HG02571 (cell line): ENCODE data around the gene SUSD2.
"Not testable (repeated sequence)": the region's sequence is repeated elsewhere in the genome, so short reads cannot be mapped to it uniquely, and the experiment has no call there.

ENCODE experiments used
- ATAC-seq: cut with Tn5 transposase; IDR thresholded peaks from one replicate; pipeline ENCODE4 v1.9.1; 2021; ENCODE audit warnings: mild to moderate bottlenecking, moderate library complexity; ENCODE audit not compliant: unreplicated experiment

Gene SUSD2

DNA sequence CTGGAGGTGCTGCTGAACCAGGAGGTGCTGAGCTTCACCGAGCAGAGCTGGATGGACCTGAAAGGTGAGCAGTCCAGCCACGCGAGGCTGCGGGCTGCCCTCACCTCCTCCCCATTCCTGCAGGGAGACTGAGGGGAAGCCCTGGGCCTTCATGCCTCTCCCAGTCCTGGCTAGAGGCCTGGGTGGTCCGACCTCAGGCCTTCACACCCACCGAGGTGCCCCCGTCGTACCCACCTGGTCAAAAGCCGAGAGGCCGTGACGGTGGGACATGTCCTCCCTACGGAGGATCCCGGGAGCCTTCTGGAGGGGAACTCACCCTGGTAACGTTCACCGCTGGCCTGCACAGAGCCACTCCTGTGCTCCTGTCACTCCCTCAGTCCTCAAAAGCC, 5.1 kb downstream of the SUSD2 start:
- ATAC-seq, result no peak

DNA sequence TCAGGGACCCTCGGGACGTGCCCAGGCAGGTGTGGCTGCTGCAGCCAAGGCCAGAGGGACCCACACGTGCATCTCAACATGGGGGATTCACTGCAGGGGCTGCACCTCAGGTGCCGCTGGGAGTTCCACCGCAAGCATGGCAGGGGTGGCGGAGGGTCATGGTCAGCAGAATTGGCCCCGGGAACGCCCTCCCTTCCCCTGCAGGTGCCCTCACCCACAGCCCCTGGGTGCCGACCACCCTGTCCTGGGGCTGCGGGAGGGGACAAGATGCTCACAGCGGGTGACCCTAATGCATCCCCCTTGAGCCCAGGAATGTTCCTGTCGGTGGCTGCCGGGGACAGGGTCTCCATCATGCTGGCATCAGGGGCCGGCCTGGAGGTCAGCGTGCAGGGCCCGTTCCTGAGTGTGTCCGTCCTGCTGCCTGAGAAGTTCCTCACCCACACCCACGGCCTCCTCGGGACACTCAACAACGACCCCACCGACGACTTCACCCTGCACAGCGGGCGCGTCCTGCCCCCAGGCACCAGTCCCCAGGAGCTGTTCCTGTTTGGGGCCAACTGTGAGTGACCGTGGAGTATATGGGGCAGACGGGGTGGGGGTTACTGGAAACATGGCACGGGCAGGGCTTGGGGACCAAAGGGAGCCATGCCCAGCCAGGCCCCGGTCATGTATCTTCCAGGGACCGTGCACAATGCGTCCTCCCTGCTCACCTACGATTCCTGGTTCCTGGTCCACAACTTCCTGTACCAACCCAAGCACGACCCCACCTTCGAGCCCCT, 5.8 kb downstream of the SUSD2 start:
- ATAC-seq, result no peak

DNA sequence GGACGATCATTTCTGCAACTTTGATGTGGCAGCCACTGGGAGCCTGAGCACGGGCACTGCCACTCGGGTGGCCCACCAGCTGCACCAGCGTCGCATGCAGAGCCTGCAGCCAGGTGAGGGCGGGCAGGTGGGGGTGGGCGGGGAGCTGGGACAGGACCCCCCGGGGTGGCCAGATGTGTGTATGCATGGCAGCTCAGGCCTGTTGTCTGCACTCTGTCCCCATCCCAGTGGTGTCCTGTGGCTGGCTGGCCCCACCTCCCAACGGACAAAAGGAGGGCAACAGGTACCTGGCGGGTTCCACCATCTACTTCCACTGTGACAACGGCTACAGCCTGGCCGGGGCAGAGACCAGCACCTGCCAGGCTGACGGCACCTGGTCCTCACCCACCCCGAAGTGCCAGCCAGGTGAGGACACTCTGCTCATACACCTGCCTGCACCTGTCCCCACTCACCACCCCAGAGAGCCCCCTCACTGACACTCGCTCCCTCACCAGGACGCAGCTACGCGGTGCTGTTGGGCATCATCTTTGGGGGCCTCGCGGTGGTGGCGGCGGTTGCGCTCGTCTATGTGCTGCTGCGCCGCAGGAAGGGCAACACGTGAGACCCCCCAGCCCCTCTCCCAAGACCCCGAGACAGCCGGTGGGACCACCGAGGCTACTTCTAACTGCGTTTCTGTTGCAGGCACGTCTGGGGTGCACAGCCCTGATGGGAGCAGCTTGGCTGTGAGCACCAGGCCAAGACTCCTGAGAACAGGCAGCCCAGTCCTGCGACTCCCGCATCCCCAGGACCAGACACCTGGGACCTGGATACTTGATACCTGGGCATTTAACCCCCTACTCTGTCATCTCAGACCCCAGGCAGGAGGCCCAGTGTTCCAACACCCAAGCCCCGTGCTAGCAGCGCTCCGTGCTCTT, 6.7 kb downstream of the SUSD2 start:
- no peak for ATAC-seq

DNA sequence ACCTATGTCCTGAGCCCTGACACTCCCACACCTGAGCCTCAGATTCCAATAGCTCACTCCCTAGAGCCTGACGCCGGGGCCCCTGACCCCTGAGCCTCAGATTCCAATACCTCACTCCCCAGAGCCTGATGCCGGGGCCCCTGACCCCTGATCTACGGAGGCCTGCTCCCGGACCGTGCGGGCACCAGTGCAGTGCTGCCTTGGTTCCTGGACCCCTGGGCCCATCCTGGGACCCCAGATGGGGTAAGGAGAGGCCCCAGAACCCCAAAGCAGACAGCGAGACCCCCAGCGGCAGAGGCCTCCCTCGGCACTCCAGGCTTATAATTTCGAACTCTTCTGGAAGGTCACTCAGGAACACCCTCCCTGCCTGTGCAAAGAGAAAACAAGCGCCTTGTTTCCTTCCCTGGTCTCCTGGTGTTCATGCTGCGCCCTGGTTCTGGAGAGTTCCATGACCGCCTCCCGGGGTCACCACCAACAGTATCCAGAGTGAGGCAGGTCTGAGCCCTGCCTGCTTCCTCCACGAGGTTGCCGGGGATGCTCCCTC, 7.5 kb downstream of the SUSD2 start:
- ATAC-seq, result no peak

DNA sequence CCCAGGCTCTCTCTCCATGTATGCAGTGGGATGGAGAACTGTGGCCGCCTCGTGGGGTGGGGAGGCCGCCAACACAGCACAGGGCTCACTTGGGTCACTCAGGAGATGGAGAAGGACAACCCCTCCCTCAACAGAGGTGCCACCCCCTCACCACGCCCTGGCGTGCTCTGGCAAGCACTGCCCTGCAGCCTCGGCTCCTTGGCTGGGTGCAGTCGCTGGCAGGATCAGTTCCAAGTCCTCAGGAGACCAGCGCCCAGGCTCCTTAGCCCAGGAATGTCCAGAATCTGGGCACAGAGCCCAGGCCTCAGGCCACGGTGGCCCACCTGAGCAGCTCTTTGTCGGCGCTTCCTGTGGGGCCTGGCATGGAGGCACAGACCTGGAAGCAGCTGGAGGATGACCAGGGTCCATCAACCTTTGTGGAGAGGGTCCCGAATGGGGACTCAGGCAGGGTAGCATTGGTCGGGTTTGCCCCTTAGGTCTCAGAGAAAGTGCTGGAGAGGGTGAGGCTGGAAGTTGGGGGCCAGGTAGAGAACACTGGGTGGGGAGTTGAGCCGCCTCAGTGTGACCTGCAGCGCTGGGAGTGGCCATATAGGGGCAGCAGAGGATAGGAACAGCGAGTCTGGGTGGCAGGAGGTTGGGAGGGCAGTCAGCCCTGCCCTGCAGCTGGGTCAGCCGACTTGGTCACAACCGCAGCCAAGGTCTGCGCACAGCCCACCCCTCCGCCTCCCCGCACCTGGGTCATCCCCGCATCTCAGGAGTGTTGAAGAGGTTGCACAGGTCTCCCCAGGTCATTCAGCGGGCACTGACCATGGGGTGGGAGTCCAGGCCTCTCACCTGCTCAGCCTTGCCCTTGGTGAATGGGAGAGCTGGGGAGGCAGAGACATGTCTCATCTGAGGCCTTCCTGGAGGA, 8.2 kb downstream of the SUSD2 start:
- ATAC-seq, result no peak

DNA sequence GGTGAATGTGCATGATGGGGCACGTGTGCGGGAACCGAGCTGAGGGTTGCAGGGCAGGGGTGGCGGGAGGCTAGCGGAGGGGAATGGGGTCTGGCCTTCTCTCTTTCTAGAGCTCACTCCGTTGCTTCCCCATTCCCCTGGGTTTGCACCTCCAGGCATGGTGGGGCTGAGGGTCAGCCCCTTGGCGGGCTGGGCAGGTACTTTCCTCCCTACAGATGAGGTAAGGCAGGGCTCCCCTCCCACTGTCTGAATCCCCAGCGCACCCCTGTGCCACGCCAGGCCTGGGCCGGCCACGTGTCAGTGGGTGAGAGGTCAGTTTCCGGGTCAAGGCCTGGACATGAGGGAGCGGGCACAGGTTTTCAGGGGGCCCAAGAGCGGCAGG, 8.9 kb downstream of the SUSD2 start:
- no peak for ATAC-seq

DNA sequence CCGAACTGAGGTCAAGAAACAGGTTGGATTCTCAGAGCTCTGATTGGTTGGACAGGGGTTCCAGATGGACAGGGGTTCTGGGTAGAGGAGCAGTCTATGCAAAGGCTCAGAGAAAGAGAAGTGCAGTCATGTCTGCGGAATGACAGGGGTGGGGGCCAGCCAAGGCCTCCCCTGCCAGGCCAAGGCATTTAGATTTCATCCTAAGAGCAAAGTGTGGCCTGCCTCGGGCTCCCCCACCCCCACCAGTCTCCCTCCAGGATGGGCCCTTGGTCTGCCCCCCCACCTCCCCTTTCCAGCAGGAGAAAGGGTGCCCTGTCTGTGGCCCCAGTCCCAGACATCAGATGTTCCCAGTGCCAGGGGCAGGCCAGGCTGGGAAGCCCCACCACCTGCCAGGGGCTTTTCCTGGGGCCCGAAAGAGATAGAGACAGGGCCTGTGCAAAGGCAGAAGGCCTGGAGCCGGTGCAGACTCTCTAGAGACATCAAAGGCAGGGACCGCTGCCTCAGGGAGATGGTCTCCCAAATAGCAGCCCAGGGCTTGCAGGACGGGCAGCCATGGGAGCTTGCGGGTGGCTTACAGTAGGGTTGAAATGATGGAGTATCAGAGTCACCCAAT, 9.4 kb downstream of the SUSD2 start:
- ATAC-seq, result no peak

DNA sequence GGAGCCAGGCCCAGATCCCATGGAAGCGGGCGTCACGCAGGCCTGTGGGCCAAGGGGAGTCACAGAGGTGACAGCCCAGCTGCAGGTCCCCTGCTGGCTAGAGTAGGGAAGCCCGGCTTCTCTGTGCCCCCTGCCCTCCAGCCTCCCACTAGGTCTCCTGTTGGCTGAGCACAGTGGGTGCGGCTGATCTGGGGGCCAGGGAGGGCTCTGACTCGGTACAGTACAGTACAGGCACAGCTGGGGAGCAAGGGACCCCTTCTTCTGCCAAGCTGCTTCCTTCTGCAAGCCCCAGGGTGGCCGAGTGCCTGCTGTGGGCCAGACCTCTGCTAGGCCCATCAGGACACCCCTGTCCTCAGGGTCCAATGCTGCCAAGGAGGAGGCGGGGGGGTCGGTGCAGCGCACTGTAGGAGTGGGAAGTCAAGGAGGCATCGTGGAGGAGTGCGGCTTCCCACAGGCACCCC, 10.1 kb downstream of the SUSD2 start:
- ATAC-seq, result no peak

DNA sequence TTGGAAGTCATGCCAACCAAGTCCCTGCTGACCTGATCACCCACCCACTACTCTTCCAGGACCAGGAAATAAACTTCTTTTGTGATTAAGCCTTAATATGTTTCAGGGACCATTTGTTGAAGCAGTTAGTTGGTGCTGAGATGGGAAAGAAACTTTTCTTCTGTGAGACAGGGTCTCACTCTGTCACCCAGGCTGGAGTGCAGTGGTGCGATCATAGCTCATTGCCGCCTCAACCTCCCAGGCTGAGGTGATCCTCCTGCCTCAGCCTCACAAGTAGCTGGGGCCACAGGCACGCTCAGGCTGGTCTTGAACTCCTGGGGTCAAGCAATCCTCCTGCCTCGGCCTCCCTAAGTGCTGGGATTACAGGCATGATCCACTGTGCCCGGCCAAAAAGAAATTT, 10.6 kb downstream of the SUSD2 start:
- ATAC-seq, result no peak

DNA sequence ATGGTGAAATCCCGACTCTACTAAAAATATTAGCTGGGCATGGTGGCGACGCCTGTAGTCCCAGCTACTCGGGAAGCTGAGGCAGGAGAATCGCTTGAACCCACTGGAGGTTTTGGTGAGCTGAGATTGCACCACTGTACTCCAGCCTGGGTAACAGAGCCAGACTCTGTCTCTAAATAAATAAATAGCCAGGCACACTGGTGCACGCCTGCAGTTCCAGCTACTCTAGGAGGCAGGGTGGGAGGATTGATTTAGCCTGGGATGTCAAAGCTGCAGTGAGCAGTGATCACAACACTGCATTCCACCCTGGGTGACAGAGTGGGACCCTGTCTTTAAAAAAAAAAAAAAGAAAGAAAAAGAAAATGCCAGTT, 17.4 kb downstream of the SUSD2 start:
- ATAC-seq, result no peak

DNA sequence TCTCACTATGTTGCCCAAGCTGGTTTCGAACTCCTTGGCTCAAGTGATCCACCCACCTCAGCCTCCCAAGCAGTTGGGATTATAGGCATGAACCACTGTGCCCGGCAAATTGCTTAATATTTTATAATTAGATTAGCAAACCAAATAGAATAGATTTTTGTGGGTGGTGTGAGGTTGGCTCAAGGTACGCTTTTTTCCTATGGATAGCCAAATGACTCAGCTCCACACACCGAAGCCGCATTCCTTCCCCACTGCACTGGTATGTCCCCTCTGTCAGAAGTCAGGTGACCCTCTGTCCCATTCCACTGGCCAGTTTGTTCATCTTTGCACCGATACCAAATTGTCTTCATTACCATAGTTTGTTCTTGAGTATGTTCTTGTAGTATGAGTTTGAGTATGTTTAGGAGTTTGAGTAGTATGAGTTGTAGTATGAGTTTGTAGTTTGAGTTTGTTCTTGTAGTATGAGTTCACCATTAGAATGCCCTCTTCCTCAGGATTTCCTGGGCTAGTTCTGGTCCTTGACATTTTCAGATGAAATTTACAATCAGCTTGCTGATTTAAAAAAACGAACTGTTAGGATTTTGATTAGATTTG, 19.4 kb downstream of the SUSD2 start:
- no peak for ATAC-seq

DNA sequence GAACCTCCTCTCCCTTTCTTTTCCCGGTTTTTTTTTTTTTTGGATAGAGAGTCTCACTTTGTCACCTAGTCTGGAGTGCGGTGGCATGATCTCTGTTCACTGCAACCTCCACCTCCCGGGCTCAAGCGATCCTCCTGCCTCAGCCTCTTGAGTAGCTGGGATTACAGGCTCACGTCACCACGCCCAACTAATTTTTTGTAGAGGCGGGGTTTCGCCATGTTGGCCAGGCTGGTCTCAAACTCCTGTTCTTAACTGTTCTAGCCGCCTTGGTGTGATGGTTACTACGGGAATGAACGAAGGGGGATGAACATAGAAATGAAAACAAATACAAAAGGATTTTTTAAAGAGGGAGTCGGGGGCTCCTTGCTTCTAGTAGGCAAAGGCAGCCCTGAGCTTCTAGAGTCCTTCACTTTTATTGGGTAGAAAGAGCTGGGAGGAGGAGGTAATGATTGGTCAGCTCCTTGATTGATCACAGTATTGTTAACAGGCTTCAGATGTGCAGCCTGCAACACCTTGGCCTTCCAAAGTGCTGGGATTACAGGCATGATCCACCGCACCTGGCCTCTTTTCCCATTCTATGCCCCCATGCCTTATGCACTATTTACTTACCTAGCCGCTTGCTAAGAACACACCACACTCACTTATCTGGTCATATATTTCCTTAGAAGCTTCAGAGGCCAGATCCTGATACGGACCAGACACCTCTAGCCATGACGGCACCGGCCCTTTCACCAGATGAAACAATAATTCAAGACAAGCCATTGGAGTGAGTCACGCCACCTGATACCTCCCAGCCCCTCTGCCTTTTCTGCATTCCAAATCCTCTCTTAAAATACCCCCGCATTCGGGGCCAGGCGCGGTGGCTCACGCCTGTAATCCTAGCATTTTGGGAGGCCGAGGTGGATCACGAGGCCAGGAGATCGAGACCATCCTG, 20.7 kb downstream of the SUSD2 start:
- no peak for ATAC-seq

DNA sequence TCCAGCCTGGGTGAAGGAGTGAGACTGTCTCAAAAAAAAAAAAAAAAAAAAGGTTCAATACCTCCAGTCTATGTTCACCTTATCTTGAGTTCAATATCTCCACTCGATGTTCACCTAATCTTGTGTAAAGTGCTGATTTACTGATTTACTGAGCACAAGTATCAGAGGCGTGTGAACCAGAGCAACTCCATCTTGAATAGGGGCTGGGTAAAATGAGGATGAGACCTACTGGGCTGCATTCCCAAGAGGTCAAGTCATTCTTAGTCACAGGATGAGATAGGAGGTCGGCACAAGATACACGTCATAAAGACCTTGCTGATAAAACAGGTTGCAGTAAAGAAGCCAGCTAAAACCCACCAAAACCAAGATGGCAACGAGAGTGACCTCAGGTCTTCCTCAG, 22.6 kb downstream of the SUSD2 start:
- ATAC-seq, result not testable (repeated sequence)

DNA sequence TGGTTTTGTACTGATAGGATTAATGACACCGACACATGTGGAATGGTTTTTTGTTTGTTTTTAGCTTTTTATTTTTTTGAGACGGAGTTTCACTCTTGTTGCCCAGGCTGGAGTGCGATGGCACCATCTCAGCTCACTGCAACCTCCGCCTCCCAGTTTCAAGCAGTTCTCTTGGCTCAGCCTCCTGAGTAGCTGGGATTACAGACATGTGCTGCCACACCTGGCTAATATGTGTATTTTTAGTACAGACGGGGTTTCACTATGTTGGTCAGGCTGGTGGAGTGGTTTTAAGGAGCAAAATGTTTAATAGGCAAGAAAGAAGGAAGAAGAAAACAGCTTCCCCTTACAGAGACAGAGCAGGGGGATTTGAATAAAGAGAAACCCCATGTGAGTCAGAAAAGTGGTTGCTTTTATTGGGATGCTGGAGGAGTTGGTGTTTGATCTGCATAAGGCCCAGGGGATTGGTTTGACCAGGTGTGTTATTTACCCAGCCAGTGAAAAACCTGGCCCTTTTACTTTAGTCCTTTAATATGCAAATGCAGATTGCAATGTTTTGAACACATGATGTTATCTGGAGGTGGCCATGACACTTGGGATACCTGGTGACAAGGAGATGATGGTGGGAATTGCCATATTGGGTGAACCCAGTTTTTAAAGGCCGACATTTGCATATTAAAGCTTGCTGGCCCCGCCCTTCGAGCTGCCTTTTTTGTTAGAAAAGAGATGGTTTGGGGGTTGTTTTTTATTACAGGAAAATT, 24.3 kb downstream of the SUSD2 start:
- no peak for ATAC-seq

DNA sequence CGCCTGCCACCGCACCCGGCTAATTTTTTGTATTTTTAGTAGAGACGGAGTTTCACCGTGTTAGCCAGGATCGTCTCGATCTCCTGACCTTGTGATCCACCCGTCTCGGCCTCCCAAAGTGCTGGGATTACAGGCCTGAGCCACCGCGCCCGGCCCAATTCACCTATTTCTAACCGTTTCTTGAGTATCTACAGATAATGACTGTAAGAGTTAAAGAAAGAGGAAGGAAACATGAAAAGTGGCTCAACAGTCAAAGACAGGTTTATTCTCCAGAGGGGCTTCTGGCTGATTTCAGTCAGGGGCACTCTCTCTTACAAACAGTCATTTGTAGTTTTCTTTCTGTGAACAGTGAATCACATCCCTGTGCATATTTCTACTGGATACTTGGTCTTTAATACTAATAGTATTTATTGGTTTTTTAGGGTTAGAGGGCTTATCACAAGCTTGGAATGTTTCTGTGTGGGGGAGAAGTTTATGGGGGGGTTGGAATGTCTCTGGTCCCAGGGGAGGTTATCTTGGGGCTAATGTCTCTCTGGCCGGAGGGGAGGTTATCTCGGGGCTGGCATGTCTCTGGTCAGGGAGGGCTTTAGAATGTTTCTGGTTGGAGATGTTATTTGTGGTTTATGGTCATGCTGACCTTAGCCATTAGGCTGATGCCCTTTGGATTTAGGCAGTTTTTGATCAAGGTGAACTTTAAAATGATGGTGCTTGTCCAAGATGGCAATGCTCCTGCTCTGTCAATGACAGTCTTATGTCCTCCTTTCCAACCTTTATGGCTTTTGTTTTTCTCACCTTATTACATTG, 25.4 kb downstream of the SUSD2 start:
- not testable (repeated sequence) for ATAC-seq

DNA sequence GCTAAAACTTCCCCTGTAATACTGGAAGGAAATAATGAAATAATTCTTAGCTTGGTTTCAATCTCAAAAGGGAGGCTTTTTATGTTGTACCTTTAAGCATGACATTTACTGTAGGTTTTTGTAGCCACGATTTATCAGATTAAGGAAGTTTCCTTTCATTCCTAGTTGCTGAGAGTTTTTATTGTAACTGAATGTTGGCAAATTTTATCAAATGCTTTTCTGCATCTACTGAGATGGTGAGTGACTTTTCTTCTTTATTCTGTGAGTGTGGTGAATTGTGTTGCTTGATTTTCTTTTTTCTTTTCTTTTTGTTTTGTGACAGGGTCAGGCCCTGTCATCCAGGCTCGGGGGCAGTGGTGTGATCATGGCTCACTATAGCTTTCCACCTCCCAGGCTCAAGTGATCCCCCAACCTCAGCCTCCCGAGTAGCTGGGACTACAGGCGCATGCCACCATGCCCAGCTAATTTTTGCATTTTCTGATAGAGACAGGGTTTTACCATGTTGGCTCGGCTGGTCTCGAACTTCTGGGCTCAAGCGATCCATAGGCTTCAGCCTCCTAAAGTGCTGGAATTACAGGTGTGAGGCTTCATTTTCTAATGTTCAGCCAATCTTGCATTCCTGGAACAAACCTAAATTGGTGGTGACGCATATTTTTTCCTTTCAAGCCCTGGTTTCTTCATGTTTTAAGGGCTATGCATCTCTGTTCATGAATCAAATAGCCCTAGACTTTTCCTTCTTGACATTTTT, 26.2 kb downstream of the SUSD2 start:
- no peak for ATAC-seq
